B cell (primary cell): ENCODE results near the gene DNAH10. TPM values are rescaled to one million over a fixed set of nuclear protein-coding genes. Genes with fewer than 3 reads are reported as not detected.

ENCODE experiments used
- ATAC-seq: fragments of 200-7000 bp; cut with Tn5 transposase; one replicate; pipeline ENCODE4 v1.10.0; 2021; ENCODE audit warnings: low read depth, mild to moderate bottlenecking, moderate number of reproducible peaks, moderate library complexity
- CTCF ChIA-PET: fragments of 350-600 bp; sonication (Branson Sonifier 250); formaldehyde crosslinking; loops from one replicate; lab custom pipeline; 2021; ENCODE audit warnings: antibody characterized with exemption, inconsistent platforms; lab: Charles Lee
- POLR2A ChIA-PET: fragments of 350-600 bp; sonication (Branson Sonifier 250); formaldehyde crosslinking; loops from one replicate; lab custom pipeline; 2021; ENCODE audit warnings: antibody characterized with exemption; lab: Charles Lee
- DNase-seq: peaks from one replicate; pipeline ENCODE4 v3.0.0; 2013
- H2AFZ ChIP-seq: 2 replicates; pipeline ENCODE4 v1.6.1; 2012; ENCODE audit warnings: mild to moderate bottlenecking, low read depth, low read length; ENCODE audit not compliant: insufficient read depth, poor library complexity, severe bottlenecking
- H3K27ac ChIP-seq, 2 donors: 1 replicate in 1 of 2; 2 replicates in 1 of 2; pipeline ENCODE4 v1.5.1; 2012 to 2013; ENCODE audit warnings: low read length in 2 of 2, mild to moderate bottlenecking in 2 of 2, moderate library complexity in 1 of 2
- H3K27me3 ChIP-seq, 4 experiments: fragments of 200-600 bp in 1 of 4; sonication (generic) in 1 of 4; replicated peaks in 1 of 4; 1 replicate in 2 of 4; 2 replicates in 2 of 4; pipeline versions ENCODE4 v1.6.1 to v1.7.0; 2013 to 2016; ENCODE audit warnings: low read length in 3 of 4, mild to moderate bottlenecking in 2 of 4, mixed read lengths in 1 of 4, moderate library complexity in 1 of 4; ENCODE audit not compliant: insufficient read depth in 4 of 4, control insufficient read depth in 3 of 4; ENCODE audit errors: control extremely low read depth in 1 of 4
- H3K36me3 ChIP-seq, 2 experiments: replicated peaks in 1 of 2; 1 replicate in 1 of 2; 2 replicates in 1 of 2; pipeline versions ENCODE4 v1.6.1 to v1.7.1; 2013; ENCODE audit warnings: low read length in 1 of 2; ENCODE audit not compliant: insufficient read depth in 2 of 2, control insufficient read depth in 1 of 2; ENCODE audit errors: control extremely low read depth in 1 of 2, extremely low read depth in 1 of 2
- H3K4me1 ChIP-seq, 2 donors: fragments of 200-600 bp in 1 of 2; sonication (generic) in 1 of 2; 1 replicate in 1 of 2; 2 replicates in 1 of 2; pipeline versions ENCODE4 v1.5.1 to v1.6.1; 2013 to 2017; ENCODE audit warnings: low read length in 2 of 2; ENCODE audit not compliant: control insufficient read depth in 2 of 2, insufficient read depth in 2 of 2
- H3K4me2 ChIP-seq: replicated peaks from 2 replicates; pipeline ENCODE3; 2012; ENCODE audit warnings: mild to moderate bottlenecking, low read depth, low read length; ENCODE audit not compliant: poor library complexity, severe bottlenecking
- H3K4me3 ChIP-seq, 5 experiments: fragments of 200-600 bp in 1 of 5; sonication (generic) in 1 of 5; 1 replicate in 3 of 5; 2 replicates in 2 of 5; pipeline versions ENCODE4 v1.5.1 to v1.7.0; 2011 to 2016; ENCODE audit warnings: low read length in 4 of 5, mild to moderate bottlenecking in 4 of 5, low read depth in 2 of 5, control low read depth in 1 of 5, moderate library complexity in 1 of 5; ENCODE audit not compliant: insufficient read depth in 1 of 5; ENCODE audit errors: control extremely low read depth in 1 of 5, extremely low read depth in 1 of 5
- H3K79me2 ChIP-seq: fragments of 200-600 bp; sonication (generic); one replicate; pipeline ENCODE4 v1.6.0; 2016; ENCODE audit warnings: low read length; ENCODE audit not compliant: control insufficient read depth, insufficient read depth
- H3K9ac ChIP-seq: fragments of 200-600 bp; sonication (generic); 2 replicates; pipeline ENCODE4 v1.6.1; 2017; ENCODE audit warnings: mild to moderate bottlenecking, low read length, moderate library complexity
- H3K9me3 ChIP-seq, 3 donors: one replicate each; pipeline versions ENCODE4 v1.6.1 to v1.7.1; 2013; ENCODE audit warnings: low read length in 2 of 3; ENCODE audit not compliant: control insufficient read depth in 2 of 3, insufficient read depth in 1 of 3; ENCODE audit errors: control extremely low read depth in 1 of 3
- H4K20me1 ChIP-seq: 2 replicates; pipeline ENCODE4 v1.6.0; 2012; ENCODE audit warnings: mild to moderate bottlenecking, low read length; ENCODE audit not compliant: insufficient read depth, control insufficient read depth, poor library complexity, severe bottlenecking
- H3K27ac Mint-ChIP-seq: one replicate; pipeline ENCODE4 v1.8.0; 2021; ENCODE audit warnings: mixed read lengths
- H3K27me3 Mint-ChIP-seq: one replicate; pipeline ENCODE4 v1.8.0; 2021; ENCODE audit warnings: mixed read lengths
- H3K4me1 Mint-ChIP-seq: one replicate; pipeline ENCODE4 v1.8.0; 2021; ENCODE audit warnings: mixed read lengths
- H3K4me3 Mint-ChIP-seq: one replicate; pipeline ENCODE4 v1.8.0; 2021; ENCODE audit warnings: mixed read lengths
- H3K9me3 Mint-ChIP-seq: one replicate; pipeline ENCODE4 v1.8.0; 2022; ENCODE audit warnings: mixed read lengths; ENCODE audit not compliant: insufficient read depth
- EZH2 ChIP-seq: IDR thresholded peaks from 2 replicates; pipeline ENCODE4 v1.6.1; 2012; ENCODE audit warnings: borderline replicate concordance, low read depth, mild to moderate bottlenecking, moderate library complexity, low read length; ENCODE audit not compliant: insufficient read depth, poor library complexity, severe bottlenecking
- WGBS: methylation state at CpG from one replicate; pipeline ENCODE4 v1.1.5; 2013; ENCODE audit warnings: missing lambda C conversion rate; ENCODE audit not compliant: insufficient coverage; 5-methylcytosine and 5-hydroxymethylcytosine counted together
- intact Hi-C: fragments of 100-400 bp; cut with micrococcal nuclease; formaldehyde crosslinking; loops from one replicate; pipeline ENCODE4 v1.10.0; 2022
- polyA plus RNA-seq: library from polyadenylated mRNA; depleted of rRNA; stranded (reverse); fragments of >200 nt; gene quantifications from 2 replicates; pipeline ENCODE4 v1.2.3, GENCODE V29; 2012
- small RNA-seq: library from RNA; depleted of rRNA; stranded (forward); fragments of <200 nt; gene quantifications from one replicate; pipeline ENCODE3, GENCODE V24; 2012; ENCODE audit warnings: low replicate concordance, low read depth; ENCODE audit not compliant: insufficient read length
- total RNA-seq, 2 donors: library from RNA; stranded (reverse); fragments of 120-200 nt in 1 of 2; gene quantifications; 1 replicate in 1 of 2; 2 replicates in 1 of 2; pipeline versions ENCODE4 v1.2.3 to v1.2.4, GENCODE V29; 2013 to 2022

Gene DNAH10
- total and polyA plus RNA-seq, 2 donors (not counting 1 experiment from before 2014, with no cell fraction given) = 0.24 to 0.99 TPM

GRCh38 chr12:123984903-123985302 is 222.8 kb downstream of the DNAH10 start:
- Histone ChIP-seq H3K4me1 (peaks cover 13 to 15% of the 10 kb centered on the region in 2 donors), H3K4me3 (no peak overlapping the region), H3K79me2 (peaks cover 31% of the 10 kb centered on the region), H3K27ac (no peak overlapping the region), H3K36me3 (peaks cover 0 to 21% of the 10 kb centered on the region in 2 experiments), H2AFZ (no peak overlapping the region), H3K9ac (no peak overlapping the region), H3K9me3 (no peaks in the 10 kb centered on the region), H3K27me3 (no peaks in the 10 kb centered on the region), H3K4me2 (no peak overlapping the region), H4K20me1 (peaks cover 38% of the 10 kb centered on the region)
- H3K4me1 Mint-ChIP-seq = peaks cover 26% of the 10 kb centered on the region
- no peaks in the 10 kb centered on the region for H3K27me3 Mint-ChIP-seq
- ChIA-PET POLR2A (no interaction called here), CTCF (interaction anchor here (0.8 to 7.0 kb wide), 8 partner anchors 15 to 329 kb away, joined by 3 to 72 read pairs (median 4); no protein-coding TSS in a partner anchor)
- no peak for ATAC-seq
- TF ChIP-seq EZH2 = no peak
- H3K4me3 Mint-ChIP-seq = no peak overlapping the region
- intact Hi-C loops = loop anchor here (5.0 kb wide), 1 partner anchor 183 kb away; no protein-coding TSS in a partner anchor
- 92% methylated on average over 3 of the region's 4 CpGs for WGBS
- DNase-seq = no peak
- H3K27ac Mint-ChIP-seq = no peak overlapping the region
- no peaks in the 10 kb centered on the region for H3K9me3 Mint-ChIP-seq

Small RNA genes lying within 50 kb of the gene (small RNA-seq; reads per million reads assigned to genes)
- gene AC068790.4 (not detected), gene AC068790.6 (not detected)

Other genes with a start within 250 kb of the DNAH10 start
- gene RILPL1, start 228.6 kb upstream of the DNAH10 start, total RNA-seq = 2.6 and 2.8 TPM in 2 replicates
- 1.1 and 2.6 TPM in 2 replicates for gene RILPL1, start 228.6 kb upstream of the DNAH10 start, polyA plus RNA-seq
- 82.6 and 89.0 TPM in 2 replicates for gene TMED2, start 177.7 kb upstream of the DNAH10 start, total RNA-seq
- 19.3 and 25.3 TPM in 2 replicates for gene TMED2, start 177.7 kb upstream of the DNAH10 start, polyA plus RNA-seq
- gene DDX55, start 160.2 kb upstream of the DNAH10 start, total RNA-seq = 33.3 and 35.6 TPM in 2 replicates
- 39.9 and 55.2 TPM in 2 replicates for gene DDX55, start 160.2 kb upstream of the DNAH10 start, polyA plus RNA-seq
- 54.0 and 56.7 TPM in 2 replicates for gene EIF2B1, start 128.6 kb upstream of the DNAH10 start, total RNA-seq
- gene EIF2B1, start 128.6 kb upstream of the DNAH10 start, polyA plus RNA-seq = 48.9 and 59.0 TPM in 2 replicates
- gene GTF2H3, start 128.5 kb upstream of the DNAH10 start, total RNA-seq = 24.2 and 25.8 TPM in 2 replicates
- gene GTF2H3, start 128.5 kb upstream of the DNAH10 start, polyA plus RNA-seq = 10.5 and 12.4 TPM in 2 replicates
- 21.9 and 22.8 TPM in 2 replicates for gene TCTN2, start 91.2 kb upstream of the DNAH10 start, total RNA-seq
- gene TCTN2, start 91.2 kb upstream of the DNAH10 start, polyA plus RNA-seq = 7.8 and 8.5 TPM in 2 replicates
- gene ATP6V0A2, start 49.9 kb upstream of the DNAH10 start, total RNA-seq = 51.1 and 51.6 TPM in 2 replicates
- 27.6 and 35.1 TPM in 2 replicates for gene ATP6V0A2, start 49.9 kb upstream of the DNAH10 start, polyA plus RNA-seq
- 33.6 and 36.2 TPM in 2 replicates for gene CCDC92, start 210.5 kb downstream of the DNAH10 start, total RNA-seq
- 26.6 and 28.5 TPM in 2 replicates for gene CCDC92, start 210.5 kb downstream of the DNAH10 start, polyA plus RNA-seq
- 47.1 and 52.2 TPM in 2 replicates for gene ZNF664, start 210.9 kb downstream of the DNAH10 start, total RNA-seq
- 14.3 and 16.2 TPM in 2 replicates for gene ZNF664, start 210.9 kb downstream of the DNAH10 start, polyA plus RNA-seq